VCaP (cell line): Measurements from ENCODE around the gene RGS10.

Experiments used
- H3K27ac ChIP-seq: fragments of 450-650 bp; 2 replicates; pipeline ENCODE4 v1.5.1; 2017
- CTCF ChIP-seq: fragments of 450-650 bp; conservative IDR thresholded peaks from 2 replicates; pipeline ENCODE4 v1.5.1; 2017; ENCODE audit warnings: mild to moderate bottlenecking, moderate library complexity

RGS10 gene

DNA sequence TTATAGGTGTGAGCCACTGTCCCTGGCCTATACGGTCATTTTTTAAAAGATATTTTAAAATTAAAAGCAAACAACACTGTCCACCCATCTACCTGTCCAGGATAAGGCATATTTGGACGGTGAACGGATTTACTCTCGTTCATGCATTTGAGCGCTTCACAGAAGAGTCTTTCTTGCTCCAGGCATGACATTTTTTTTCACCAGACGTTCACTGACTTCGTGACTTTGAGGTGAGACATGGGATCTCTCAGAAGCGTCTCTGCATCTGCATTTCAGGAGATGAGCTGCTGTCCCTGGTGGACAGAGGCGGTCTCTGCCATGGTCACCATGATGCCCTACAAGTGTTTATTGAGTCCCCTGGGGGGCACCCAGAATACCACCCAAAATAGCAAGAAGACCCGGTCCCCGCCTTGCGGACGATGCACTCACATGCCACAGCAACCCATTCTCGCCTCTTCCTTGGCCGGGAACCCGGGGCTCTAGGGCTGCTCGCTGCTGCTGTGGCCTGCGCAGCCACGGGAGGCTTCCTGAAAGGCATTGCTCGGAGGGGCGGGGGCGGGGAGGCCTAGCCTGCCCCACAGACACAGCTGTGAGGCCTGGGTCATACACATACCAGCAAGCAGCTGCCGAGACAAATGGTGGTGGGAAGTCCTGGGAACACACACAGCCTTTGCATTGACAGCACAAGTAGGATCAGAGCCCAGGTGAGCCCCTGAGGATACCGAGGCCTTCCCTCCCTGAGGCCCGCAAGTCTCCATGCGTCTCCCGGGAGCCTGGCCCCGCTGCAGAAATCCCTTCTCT lies 84.4 kb downstream of the RGS10 start:
- no peak for TF ChIP-seq CTCF
- H3K27ac ChIP-seq: no peak overlapping the region

DNA sequence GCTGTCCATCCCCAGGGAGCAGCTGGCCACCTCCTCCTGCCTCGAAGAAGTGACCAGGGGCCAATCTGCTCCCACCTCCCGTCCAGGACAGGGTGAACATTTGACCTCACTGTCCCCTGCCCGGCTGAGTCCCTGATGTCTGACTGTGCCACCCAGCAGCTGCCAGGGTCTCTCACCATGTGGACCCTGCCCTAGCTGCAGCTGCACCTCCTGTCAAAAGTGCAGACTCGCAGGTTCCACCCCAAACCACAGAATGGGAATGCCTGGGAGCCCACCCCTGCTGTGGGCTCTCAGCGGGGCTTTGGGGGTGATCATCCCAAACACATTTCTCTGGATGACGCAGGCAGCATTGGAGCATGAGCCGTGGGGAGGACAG lies 86.1 kb downstream of the RGS10 start:
- no peak overlapping the region for H3K27ac ChIP-seq
- no peak for TF ChIP-seq CTCF

DNA sequence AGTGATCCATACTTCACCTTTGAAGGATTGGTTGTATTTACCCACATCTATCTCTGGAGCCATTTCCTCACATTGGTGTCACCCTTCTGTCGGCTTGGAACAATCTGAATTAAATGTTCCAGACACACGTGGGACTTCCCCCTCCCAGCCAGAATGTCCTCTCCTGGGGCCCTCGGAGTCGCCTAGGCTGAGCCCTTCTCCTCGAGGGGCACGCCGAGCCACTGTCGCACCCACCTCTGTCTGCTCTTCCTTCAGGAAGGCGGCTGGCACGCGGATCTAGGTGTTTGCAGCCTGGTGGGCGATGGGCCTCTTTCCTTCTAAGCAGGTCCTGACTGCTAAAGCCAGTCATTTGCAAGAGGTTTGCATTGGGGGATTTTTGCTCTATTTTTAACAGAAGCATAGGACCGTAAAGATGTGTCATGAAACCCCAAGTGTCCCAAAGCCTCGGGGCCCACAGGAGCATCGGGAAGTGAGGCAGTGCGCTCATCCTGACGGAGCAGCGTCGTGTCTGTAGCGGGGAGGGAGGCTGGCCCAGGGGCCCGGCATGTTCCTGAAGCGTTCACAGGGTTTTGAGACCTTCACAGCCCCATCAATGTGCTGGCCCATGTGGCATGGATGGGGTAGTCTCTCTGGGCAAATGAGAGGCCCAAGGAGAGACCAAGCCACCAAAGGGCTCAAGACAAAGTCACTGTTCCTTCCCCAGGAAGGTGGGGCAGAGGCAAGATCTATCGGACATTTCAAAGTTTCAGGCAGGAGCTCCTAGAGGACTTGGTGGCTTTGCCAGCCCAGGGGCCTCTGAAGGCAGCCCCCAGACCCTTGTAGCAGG lies 86.7 kb downstream of the RGS10 start:
- no peak overlapping the region for H3K27ac ChIP-seq
- TF ChIP-seq CTCF: no peak

- no peak for TF ChIP-seq CTCF
- H3K27ac ChIP-seq: no peak overlapping the region
Observed at GRCh38 chr10:119454990-119455389, 87.5 kb downstream of the RGS10 start.

DNA sequence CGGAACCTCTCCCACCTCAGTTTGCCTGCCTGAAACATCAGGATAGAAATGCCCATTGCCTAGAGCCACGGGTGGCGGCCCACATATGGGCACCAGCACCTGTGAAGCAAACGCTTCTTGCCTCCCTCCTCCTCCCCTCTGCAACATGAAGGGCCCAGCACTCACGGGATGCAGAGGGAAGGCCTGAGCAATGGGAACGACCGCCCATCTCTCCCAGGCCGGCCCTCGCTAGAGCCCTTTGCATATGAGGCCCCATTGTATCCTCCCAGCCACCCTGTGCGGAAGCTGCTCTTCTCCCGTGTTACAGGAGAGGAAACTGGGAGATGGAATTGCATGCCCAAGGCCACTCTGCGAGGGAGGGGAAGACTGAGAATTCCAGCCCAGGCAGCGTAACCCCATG lies 88.2 kb downstream of the RGS10 start:
- TF ChIP-seq CTCF: no peak
- no peak overlapping the region for H3K27ac ChIP-seq

- no peak overlapping the region for H3K27ac ChIP-seq
- TF ChIP-seq CTCF: no peak
Observed at GRCh38 chr10:119453313-119453712, 89.2 kb downstream of the RGS10 start.

GRCh38 chr10:119452396-119452795 lies 90.1 kb downstream of the RGS10 start:
- H3K27ac ChIP-seq: no peak overlapping the region
- TF ChIP-seq CTCF: no peak
